HFFc6 (cell line): ENCODE data around the gene METRN. TPM values are rescaled to one million over a fixed set of nuclear protein-coding genes. Genes with fewer than 3 reads are reported as not detected.

Experiments used
- DNase-seq: peaks from one replicate; pipeline ENCODE4 v3.0.0-alpha.2; 2018
- H3K27ac Mint-ChIP-seq: 2 replicates; pipeline ENCODE4 v1.8.0; 2020; ENCODE audit warnings: mild to moderate bottlenecking, mixed read lengths
- H3K27me3 Mint-ChIP-seq: 2 replicates; pipeline ENCODE4 v1.8.0; 2021; ENCODE audit warnings: mild to moderate bottlenecking, moderate library complexity, mixed read lengths; ENCODE audit not compliant: insufficient read depth
- H3K36me3 Mint-ChIP-seq: 2 replicates; pipeline ENCODE4 v1.8.0; 2021; ENCODE audit warnings: low read depth, mixed read lengths
- H3K4me1 Mint-ChIP-seq: 2 replicates; pipeline ENCODE4 v1.8.0; 2020; ENCODE audit warnings: low read depth, mixed read lengths
- H3K4me3 Mint-ChIP-seq: 2 replicates; pipeline ENCODE4 v1.8.0; 2020; ENCODE audit warnings: mild to moderate bottlenecking, moderate library complexity, mixed read lengths
- H3K9me3 Mint-ChIP-seq: 2 replicates; pipeline ENCODE4 v1.8.0; 2020; ENCODE audit warnings: mild to moderate bottlenecking, mixed read lengths
- total RNA-seq, 6 experiments: library from RNA; stranded (reverse); fragmentation: NEBNext Ultra II Directional; extraction: Animal tissue kit (Norgen Biotek cat#: 25700); gene quantifications; 2 replicates in 1 of 6; 3 replicates in 5 of 6; pipeline ENCODE4 v1.2.3, GENCODE V29; 2021
- TF ChIP-seq, protein P1 (sequence below): fragments of 200-600 bp; sonication (generic); IDR thresholded peaks from 2 replicates; pipeline ENCODE4 v1.5.0; 2021; ENCODE audit warnings: antibody characterized with exemption, mild to moderate bottlenecking

METRN gene
- total RNA-seq, 6 experiments from 2014 or later, result 61.5 to 103 (median 70.4) TPM

DNA sequence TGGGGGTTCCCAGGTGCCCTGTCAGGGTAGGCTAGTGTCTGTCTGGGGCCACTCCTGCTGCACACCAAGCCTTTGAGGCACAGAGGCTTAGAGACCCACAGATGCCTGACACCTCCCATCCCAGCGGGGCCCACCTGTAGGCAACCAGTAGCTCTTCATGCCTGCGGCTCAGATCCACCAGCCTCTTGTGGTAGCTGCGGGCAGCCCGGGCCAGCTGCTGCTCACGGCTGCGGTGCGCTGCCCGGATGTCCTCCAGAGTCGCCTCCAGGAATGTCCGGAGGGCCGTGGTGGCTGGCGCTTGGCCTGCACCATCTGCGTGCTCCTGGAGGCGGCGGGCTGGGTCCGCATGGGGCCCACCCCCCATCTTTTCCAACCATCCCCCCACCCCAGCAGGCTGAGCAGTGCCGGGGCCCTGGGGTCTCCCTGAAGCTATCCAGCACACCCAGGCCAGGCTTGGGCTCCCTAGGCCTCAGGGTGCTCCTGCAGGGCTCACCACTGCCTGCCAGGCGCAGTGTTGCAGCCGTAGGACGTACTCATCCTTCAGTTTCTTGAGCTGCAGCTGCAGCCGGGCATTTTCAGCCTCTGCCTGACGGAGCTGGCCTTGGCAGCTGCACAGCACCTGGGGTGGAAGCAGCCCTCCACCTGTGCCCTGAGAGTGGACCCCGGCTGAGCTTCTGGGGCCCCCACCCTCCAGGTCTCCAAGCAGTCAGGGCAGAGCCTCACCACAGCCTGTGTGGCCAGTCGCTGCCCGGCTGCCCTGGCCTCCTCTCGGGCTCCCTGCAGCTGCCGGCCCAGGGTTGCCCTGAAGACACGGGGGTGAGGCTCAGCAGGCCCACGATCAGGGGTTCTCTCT lies 9.5 kb downstream of the METRN start:
- Mint-ChIP-seq H3K4me1 (peaks cover 10% of the 10 kb centered on the region), H3K9me3 (no peaks in the 10 kb centered on the region), H3K27ac (no peak overlapping the region), H3K27me3 (peaks cover 13% of the 10 kb centered on the region), H3K4me3 (no peak overlapping the region), H3K36me3 (no peaks in the 10 kb centered on the region)
- DNase-seq, result no peak
- TF ChIP-seq, protein P1, sequence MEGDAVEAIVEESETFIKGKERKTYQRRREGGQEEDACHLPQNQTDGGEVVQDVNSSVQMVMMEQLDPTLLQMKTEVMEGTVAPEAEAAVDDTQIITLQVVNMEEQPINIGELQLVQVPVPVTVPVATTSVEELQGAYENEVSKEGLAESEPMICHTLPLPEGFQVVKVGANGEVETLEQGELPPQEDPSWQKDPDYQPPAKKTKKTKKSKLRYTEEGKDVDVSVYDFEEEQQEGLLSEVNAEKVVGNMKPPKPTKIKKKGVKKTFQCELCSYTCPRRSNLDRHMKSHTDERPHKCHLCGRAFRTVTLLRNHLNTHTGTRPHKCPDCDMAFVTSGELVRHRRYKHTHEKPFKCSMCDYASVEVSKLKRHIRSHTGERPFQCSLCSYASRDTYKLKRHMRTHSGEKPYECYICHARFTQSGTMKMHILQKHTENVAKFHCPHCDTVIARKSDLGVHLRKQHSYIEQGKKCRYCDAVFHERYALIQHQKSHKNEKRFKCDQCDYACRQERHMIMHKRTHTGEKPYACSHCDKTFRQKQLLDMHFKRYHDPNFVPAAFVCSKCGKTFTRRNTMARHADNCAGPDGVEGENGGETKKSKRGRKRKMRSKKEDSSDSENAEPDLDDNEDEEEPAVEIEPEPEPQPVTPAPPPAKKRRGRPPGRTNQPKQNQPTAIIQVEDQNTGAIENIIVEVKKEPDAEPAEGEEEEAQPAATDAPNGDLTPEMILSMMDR, result no peak

- Mint-ChIP-seq H3K27ac (no peak overlapping the region), H3K4me3 (no peak overlapping the region), H3K27me3 (peaks cover 12% of the 10 kb centered on the region), H3K9me3 (no peaks in the 10 kb centered on the region), H3K4me1 (peaks cover 4% of the 10 kb centered on the region; the same call in 1 of the 2 replicates), H3K36me3 (no peaks in the 10 kb centered on the region)
- TF ChIP-seq, protein P1, result no peak
- no peak for DNase-seq
Measured at GRCh38 chr16:725041-725376, 10.1 kb downstream of the METRN start.

DNA sequence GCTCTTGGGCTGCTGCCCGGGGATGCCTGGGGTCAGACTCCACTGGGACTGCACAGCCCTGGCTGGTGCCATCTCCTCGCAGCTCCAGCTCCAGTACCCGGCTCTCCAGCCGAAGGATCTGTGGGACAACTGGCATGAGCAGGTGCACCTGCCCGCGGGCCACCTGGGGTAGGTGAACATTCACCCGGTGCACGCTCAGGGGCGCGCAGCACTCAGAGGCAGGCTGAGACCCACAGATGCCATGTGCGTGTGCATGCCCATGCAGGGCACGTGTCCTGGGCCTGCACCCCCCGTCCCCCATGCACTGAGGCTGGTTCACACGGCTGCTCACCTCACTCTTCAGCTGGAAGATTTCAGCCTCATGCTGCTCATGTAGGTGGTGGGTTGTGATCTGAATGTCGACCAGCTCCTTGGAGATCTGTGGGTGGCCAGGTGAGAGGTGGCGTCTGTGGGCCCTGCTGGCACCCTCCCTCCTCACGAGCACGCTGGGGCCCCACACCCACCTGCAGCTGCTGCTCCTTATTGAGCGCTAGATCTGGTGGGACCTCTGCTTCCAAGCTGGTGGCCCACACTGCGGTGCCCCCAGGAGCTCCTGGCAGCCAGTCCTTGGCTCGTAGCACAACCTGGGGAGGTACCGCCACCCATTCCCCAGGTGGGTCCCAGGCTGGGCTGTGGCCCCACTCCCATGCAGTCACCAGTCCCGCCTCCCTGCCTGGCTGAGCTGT lies 10.7 kb downstream of the METRN start:
- Mint-ChIP-seq H3K36me3 (no peaks in the 10 kb centered on the region), H3K27ac (no peak overlapping the region), H3K9me3 (no peaks in the 10 kb centered on the region), H3K4me3 (no peak overlapping the region), H3K27me3 (peaks cover 7% of the 10 kb centered on the region), H3K4me1 (no peaks in the 10 kb centered on the region)
- no peak for DNase-seq
- TF ChIP-seq, protein P1, result no peak

DNA sequence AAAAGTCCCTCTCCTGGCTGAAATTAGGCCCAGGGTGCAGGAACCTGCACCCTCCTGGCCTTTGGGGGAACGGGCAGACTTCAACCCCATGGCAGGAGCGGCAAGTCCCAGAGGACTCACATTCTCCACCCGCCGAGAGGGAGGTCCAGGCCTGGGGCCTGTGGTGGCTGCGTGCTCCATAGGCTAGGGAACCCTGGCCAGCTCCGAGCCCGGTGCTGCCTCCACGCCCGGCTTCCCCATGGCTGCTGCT lies 11.2 kb downstream of the METRN start:
- H3K27ac Mint-ChIP-seq, result no peak overlapping the region

GRCh38 chr16:726438-727290 lies 11.7 kb downstream of the METRN start, which contains the start of the genes CCDC78 and HAGHL:
Gene CCDC78, minus strand, starts transcription at chr16:726443. Its CDS starts 76 bp downstream, at chr16:726367.
Gene HAGHL, plus strand, starts transcription at chr16:727106. Its CDS starts 404 bp downstream, at chr16:727510.
- Mint-ChIP-seq H3K36me3 (no peaks in the 10 kb centered on the region), H3K27me3 (peaks cover 7% of the 10 kb centered on the region), H3K9me3 (no peaks in the 10 kb centered on the region), H3K4me3 (peak within 1 kb of the TSS; percentile 65), H3K4me1 (no peaks in the 10 kb centered on the region), H3K27ac (no peak within 1 kb of the TSS)
- no peak for DNase-seq
- TF ChIP-seq, protein P1, result no peak

More for the DNA sequence above, 11.2 kb downstream of the METRN start:
- Mint-ChIP-seq H3K9me3 (no peaks in the 10 kb centered on the region), H3K27me3 (peaks cover 7% of the 10 kb centered on the region), H3K4me1 (no peaks in the 10 kb centered on the region), H3K36me3 (no peaks in the 10 kb centered on the region), H3K4me3 (no peak overlapping the region)
- DNase-seq, result no peak
- TF ChIP-seq, protein P1, result no peak
